DOHH2 (cell line): ENCODE data around the gene TJAP1.
"Not testable (repeated sequence)": the region's sequence is repeated elsewhere in the genome, so short reads cannot be mapped to it uniquely, and the experiment has no call there.

Experiments used
- H3F3A ChIP-seq: fragments of 200-600 bp; sonication (generic), shearing (Covaris generic); 2 replicates; pipeline ENCODE4 v1.6.0; 2016; ENCODE audit warnings: antibody characterized with exemption, mild to moderate bottlenecking; ENCODE audit not compliant: control insufficient read depth, insufficient read depth
- H3K27ac ChIP-seq: fragments of 200-600 bp; sonication (generic); 2 replicates; pipeline ENCODE4 v1.5.1; 2014; ENCODE audit warnings: low read depth, mild to moderate bottlenecking, low read length, moderate library complexity
- H3K27me3 ChIP-seq: fragments of 200-600 bp; sonication (generic); 2 replicates; pipeline ENCODE4 v1.6.1; 2014; ENCODE audit warnings: mild to moderate bottlenecking, low read length, mixed read lengths; ENCODE audit not compliant: control insufficient read depth
- H3K36me3 ChIP-seq: fragments of 200-600 bp; sonication (generic); 2 replicates; pipeline ENCODE4 v1.6.1; 2014; ENCODE audit warnings: mild to moderate bottlenecking, low read length, moderate library complexity, mixed read lengths; ENCODE audit not compliant: control insufficient read depth
- H3K4me1 ChIP-seq: fragments of 200-600 bp; sonication (generic); 2 replicates; pipeline ENCODE4 v1.6.1; 2014; ENCODE audit warnings: mild to moderate bottlenecking, low read length, mixed read lengths; ENCODE audit not compliant: control insufficient read depth
- H3K4me2 ChIP-seq: fragments of 200-600 bp; sonication (generic); 2 replicates; pipeline ENCODE4 v1.6.0; 2014; ENCODE audit warnings: mild to moderate bottlenecking, low read length, moderate library complexity
- H3K4me3 ChIP-seq: fragments of 200-600 bp; sonication (generic); 2 replicates; pipeline ENCODE4 v1.5.1; 2014; ENCODE audit warnings: mild to moderate bottlenecking, low read length, mixed read lengths
- H3K79me2 ChIP-seq: fragments of 200-600 bp; sonication (generic); 2 replicates; pipeline ENCODE4 v1.6.1; 2014; ENCODE audit warnings: mild to moderate bottlenecking, low read length, mixed read lengths; ENCODE audit not compliant: control insufficient read depth
- H3K9me2 ChIP-seq: fragments of 200-600 bp; sonication (generic); replicated peaks from 2 replicates; pipeline ENCODE4 v1.6.1; 2014; ENCODE audit warnings: mild to moderate bottlenecking, low read length, mixed read lengths; ENCODE audit not compliant: control insufficient read depth
- H3K9me3 ChIP-seq: fragments of 200-600 bp; sonication (generic); 2 replicates; pipeline ENCODE4 v1.6.1; 2014; ENCODE audit warnings: antibody characterized with exemption, low read length, mixed read lengths; ENCODE audit not compliant: control insufficient read depth, insufficient read depth
- H4K20me1 ChIP-seq: fragments of 200-600 bp; sonication (generic); 2 replicates; pipeline ENCODE4 v1.6.0; 2014; ENCODE audit warnings: low read depth, mild to moderate bottlenecking, antibody characterized with exemption, low read length, moderate library complexity; ENCODE audit not compliant: control insufficient read depth, insufficient read depth
- EZH2phosphoT487 ChIP-seq: fragments of 200-600 bp; sonication (generic); IDR thresholded peaks from 2 replicates; pipeline ENCODE4 v1.6.1; 2017; ENCODE audit warnings: borderline replicate concordance, mild to moderate bottlenecking, antibody characterized with exemption, low read length, moderate library complexity, mixed read lengths
- TF ChIP-seq, protein P1 (sequence below): fragments of 200-600 bp; sonication (generic); IDR thresholded peaks from one replicate; pipeline ENCODE4 v1.5.1; 2014; ENCODE audit warnings: antibody characterized with exemption, mild to moderate bottlenecking, low read depth, low read length; ENCODE audit not compliant: poor library complexity, severe bottlenecking

TJAP1 gene

DNA sequence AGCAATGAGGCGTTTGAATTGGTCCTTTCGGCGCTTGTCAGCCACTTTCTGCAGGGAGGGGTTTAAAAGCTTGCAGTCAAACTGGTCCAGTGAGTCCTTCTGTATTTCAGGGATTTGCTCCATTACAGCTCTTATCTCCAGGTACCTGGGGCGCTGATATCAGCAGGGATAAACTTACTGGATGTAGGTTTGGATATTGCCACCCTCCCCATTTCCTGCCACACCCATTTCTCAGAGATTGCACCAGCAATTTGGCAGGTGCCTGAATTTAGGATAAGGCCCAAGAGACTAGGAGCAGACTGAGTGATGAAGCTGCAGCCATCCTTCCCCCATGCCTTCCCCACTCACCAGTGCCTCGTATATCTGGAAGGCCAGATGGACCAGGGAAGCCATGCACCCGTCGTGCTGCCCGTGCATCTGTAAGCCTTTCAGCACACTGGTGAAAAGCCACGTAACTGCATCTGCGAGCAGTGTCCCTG is 47.2 kb downstream of the TJAP1 start:
- H3F3A ChIP-seq: peaks cover 14% of the 10 kb centered on the region; the same call in 1 of the 2 replicates

DNA sequence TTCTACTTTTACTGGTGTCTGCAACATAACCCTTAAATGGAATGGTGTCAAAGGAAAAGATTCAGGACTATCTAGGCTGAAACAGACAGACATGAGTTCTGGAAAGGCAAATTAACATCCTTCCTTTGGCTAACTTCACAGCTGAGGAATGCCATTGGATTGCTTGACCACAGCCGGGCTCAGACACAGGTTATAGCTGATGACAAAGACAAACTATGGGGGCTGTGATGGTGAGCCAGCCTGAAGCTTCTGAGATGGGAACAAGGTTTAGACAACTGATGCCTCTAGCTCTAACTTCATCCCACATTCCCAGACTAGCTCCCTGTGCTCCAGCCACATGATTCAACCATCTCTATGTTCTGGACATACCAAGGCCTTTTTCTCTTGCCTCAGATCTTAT is 54.8 kb downstream of the TJAP1 start:
- no peaks in the 10 kb centered on the region for H3K4me1 ChIP-seq
- H3K27ac ChIP-seq: no peak overlapping the region
- H3K9me2 ChIP-seq: no peaks in the 10 kb centered on the region
- H3K4me3 ChIP-seq: no peak overlapping the region
- no peaks in the 10 kb centered on the region for H3K79me2 ChIP-seq
- peaks cover 8% of the 10 kb centered on the region; the same call in 1 of the 2 replicates for H3F3A ChIP-seq
- no peak for TF ChIP-seq EZH2phosphoT487
- TF ChIP-seq, protein P1, sequence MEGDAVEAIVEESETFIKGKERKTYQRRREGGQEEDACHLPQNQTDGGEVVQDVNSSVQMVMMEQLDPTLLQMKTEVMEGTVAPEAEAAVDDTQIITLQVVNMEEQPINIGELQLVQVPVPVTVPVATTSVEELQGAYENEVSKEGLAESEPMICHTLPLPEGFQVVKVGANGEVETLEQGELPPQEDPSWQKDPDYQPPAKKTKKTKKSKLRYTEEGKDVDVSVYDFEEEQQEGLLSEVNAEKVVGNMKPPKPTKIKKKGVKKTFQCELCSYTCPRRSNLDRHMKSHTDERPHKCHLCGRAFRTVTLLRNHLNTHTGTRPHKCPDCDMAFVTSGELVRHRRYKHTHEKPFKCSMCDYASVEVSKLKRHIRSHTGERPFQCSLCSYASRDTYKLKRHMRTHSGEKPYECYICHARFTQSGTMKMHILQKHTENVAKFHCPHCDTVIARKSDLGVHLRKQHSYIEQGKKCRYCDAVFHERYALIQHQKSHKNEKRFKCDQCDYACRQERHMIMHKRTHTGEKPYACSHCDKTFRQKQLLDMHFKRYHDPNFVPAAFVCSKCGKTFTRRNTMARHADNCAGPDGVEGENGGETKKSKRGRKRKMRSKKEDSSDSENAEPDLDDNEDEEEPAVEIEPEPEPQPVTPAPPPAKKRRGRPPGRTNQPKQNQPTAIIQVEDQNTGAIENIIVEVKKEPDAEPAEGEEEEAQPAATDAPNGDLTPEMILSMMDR: no peak
- no peaks in the 10 kb centered on the region for H3K27me3 ChIP-seq
- no peaks in the 10 kb centered on the region for H4K20me1 ChIP-seq
- no peaks in the 10 kb centered on the region for H3K9me3 ChIP-seq
- H3K36me3 ChIP-seq: peaks cover 69% of the 10 kb centered on the region
- H3K4me2 ChIP-seq: no peak overlapping the region

More for the DNA sequence above, 47.2 kb downstream of the TJAP1 start:
- Histone ChIP-seq H3K79me2 (peaks cover 8% of the 10 kb centered on the region), H3K9me2 (no peaks in the 10 kb centered on the region), H3K27ac (no peak overlapping the region), H3K36me3 (peaks cover 89% of the 10 kb centered on the region), H3K4me1 (no peaks in the 10 kb centered on the region), H3K4me2 (no peak overlapping the region), H3K9me3 (no peaks in the 10 kb centered on the region), H3K4me3 (no peak overlapping the region), H4K20me1 (no peaks in the 10 kb centered on the region), H3K27me3 (no peaks in the 10 kb centered on the region)
- TF ChIP-seq, protein P1: no peak
- no peak for TF ChIP-seq EZH2phosphoT487

DNA sequence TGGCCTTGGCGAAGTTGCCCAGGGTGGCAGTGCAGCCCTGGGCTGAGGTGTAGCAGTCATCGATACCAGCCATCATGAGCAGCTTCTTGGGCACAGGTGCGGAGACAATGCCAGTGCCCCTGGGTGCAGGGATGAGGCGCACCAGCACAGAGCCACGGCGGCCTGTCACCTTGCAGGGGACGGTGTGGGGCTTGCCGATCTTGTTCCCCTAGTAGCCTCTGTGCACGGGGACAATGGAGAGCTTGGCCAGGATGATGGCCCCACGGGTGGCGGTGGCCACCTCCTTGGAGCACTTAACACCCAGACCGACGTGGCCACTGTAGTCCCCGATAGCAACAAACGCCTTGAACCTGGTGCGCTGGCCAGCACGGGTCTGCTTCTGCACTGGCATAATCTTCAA is 61.6 kb downstream of the TJAP1 start:
- H3K27ac ChIP-seq, H3K27me3 ChIP-seq, H3K4me3 ChIP-seq, H3F3A ChIP-seq, H3K4me1 ChIP-seq, H3K4me2 ChIP-seq, H3K9me3 ChIP-seq, H3K9me2 ChIP-seq, H3K79me2 ChIP-seq, H4K20me1 ChIP-seq: not testable (repeated sequence)
- peaks cover 59% of the 10 kb centered on the region for H3K36me3 ChIP-seq

DNA sequence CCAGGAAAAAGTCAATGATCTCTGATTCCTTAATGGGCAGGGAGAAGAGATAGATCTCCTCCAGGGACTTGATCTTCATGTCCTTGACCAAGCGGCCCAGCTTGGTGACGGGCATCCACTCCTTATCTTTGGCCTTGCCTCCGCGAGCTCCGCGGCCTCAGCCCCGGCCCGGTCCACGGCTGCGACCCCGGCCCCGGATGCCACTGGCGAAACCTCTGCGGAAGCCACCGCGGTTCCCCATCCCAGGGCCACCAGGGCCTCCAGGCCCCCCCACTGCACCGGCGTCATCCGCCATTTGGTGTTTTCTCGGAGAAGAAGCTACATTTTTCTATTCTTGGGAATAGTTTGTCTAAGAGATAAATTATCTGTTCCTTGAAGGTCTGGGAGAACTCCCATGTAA is 62.0 kb downstream of the TJAP1 start:
- H3K4me1 ChIP-seq, H3K79me2 ChIP-seq, H3K4me2 ChIP-seq, H3K27me3 ChIP-seq, H3K27ac ChIP-seq, H4K20me1 ChIP-seq, H3K4me3 ChIP-seq, H3K9me3 ChIP-seq, H3F3A ChIP-seq, H3K9me2 ChIP-seq: not testable (repeated sequence)
- H3K36me3 ChIP-seq: peaks cover 57% of the 10 kb centered on the region
